ENCODE measurements around the gene FUBP1. TPM values are rescaled to one million over a fixed set of nuclear protein-coding genes. Genes with fewer than 3 reads are reported as not detected.
A peak's percentile ranks its signal among the peaks of the same experiment; 100 is the strongest.

Gene FUBP1
- polyA plus RNA-seq, 1 experiment: 142 TPM

DNA sequence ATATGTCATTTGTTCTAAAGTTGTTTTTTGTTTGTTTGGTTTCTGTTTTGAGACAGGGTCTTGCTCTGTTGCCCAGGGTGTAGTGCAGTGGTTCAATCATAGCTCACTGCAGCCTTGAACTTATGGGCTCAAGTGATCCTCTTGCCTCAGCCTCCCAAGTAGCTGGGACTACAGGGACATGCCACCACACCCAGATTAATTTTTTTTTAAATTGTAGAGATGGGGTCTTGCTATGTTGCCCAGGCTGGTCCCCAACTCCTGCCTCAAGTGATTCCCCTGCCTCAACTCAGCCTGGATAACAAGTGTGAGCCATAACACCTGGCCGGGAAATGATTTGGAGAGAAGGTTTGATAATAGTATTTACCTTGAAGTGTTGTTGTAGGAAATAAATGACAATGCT lies 72.2 kb downstream of the FUBP1 start:
- TF ChIP-seq, protein P1, sequence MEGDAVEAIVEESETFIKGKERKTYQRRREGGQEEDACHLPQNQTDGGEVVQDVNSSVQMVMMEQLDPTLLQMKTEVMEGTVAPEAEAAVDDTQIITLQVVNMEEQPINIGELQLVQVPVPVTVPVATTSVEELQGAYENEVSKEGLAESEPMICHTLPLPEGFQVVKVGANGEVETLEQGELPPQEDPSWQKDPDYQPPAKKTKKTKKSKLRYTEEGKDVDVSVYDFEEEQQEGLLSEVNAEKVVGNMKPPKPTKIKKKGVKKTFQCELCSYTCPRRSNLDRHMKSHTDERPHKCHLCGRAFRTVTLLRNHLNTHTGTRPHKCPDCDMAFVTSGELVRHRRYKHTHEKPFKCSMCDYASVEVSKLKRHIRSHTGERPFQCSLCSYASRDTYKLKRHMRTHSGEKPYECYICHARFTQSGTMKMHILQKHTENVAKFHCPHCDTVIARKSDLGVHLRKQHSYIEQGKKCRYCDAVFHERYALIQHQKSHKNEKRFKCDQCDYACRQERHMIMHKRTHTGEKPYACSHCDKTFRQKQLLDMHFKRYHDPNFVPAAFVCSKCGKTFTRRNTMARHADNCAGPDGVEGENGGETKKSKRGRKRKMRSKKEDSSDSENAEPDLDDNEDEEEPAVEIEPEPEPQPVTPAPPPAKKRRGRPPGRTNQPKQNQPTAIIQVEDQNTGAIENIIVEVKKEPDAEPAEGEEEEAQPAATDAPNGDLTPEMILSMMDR (IDR thresholded peaks at IDR 0.05; ENCODE audit: low read depth, low read length): no peak
- no peak overlapping the region for H3K4me3 ChIP-seq (ENCODE audit: low read depth, low read length)
- CTCF ChIA-PET: no interaction called here

GRCh38 chr1:77906019-77906545 lies 72.8 kb downstream of the FUBP1 start:
- no peak for DNase-seq (ENCODE audit: low read depth, low spot score)
- Histone ChIP-seq H3K9me3 (ENCODE audit: control insufficient read depth, insufficient read depth, low read length) (no peaks in the 10 kb centered on the region), H3K27me3 (ENCODE audit: control insufficient read depth, insufficient read depth, low read length) (no peaks in the 10 kb centered on the region), H3K27ac (ENCODE audit: low read depth, low read length) (no peak overlapping the region), H3K4me3 (ENCODE audit: low read depth, low read length) (no peak overlapping the region)
- TF ChIP-seq, protein P1 (IDR thresholded peaks at IDR 0.05; ENCODE audit: low read depth, low read length): no peak
- POLR2A ChIA-PET: interaction anchor here (0.6 kb wide), 1 partner anchor 184 kb away, joined by 3 read pairs; no protein-coding TSS in a partner anchor
- CTCF ChIA-PET: interaction anchor here (0.6 kb wide), 1 partner anchor 505 kb away, joined by 3 read pairs; no protein-coding TSS in a partner anchor

More for the DNA sequence above, 72.2 kb downstream of the FUBP1 start:
- H3K27me3 ChIP-seq (ENCODE audit: control insufficient read depth, insufficient read depth, low read length): no peaks in the 10 kb centered on the region
- H3K27ac ChIP-seq (ENCODE audit: low read depth, low read length): no peak overlapping the region
- POLR2A ChIA-PET: no interaction called here
- H3K9me3 ChIP-seq (ENCODE audit: control insufficient read depth, insufficient read depth, low read length): no peaks in the 10 kb centered on the region
- no peak for DNase-seq (ENCODE audit: low read depth, low spot score)

GRCh38 chr1:77905603-77906002 lies 73.3 kb downstream of the FUBP1 start:
- no peaks in the 10 kb centered on the region for H3K9me3 ChIP-seq (ENCODE audit: control insufficient read depth, insufficient read depth, low read length)
- no peak for DNase-seq (ENCODE audit: low read depth, low spot score)
- H3K4me3 ChIP-seq (ENCODE audit: low read depth, low read length): no peak overlapping the region
- no peaks in the 10 kb centered on the region for H3K27me3 ChIP-seq (ENCODE audit: control insufficient read depth, insufficient read depth, low read length)
- TF ChIP-seq, protein P1 (IDR thresholded peaks at IDR 0.05; ENCODE audit: low read depth, low read length): no peak
- ChIA-PET POLR2A (interaction anchor here (0.6 kb wide), 1 partner anchor 183 kb away, joined by 3 read pairs; no protein-coding TSS in a partner anchor), CTCF (interaction anchor here (0.6 kb wide), 1 partner anchor 504 kb away, joined by 3 read pairs; no protein-coding TSS in a partner anchor)
- H3K27ac ChIP-seq (ENCODE audit: low read depth, low read length): no peak overlapping the region

- TF ChIP-seq, protein P1 (IDR thresholded peaks at IDR 0.05; ENCODE audit: low read depth, low read length): peak; percentile 64
- ChIA-PET CTCF (interaction anchor here (0.6 to 1.3 kb wide), 4 partner anchors 100 to 361 kb away, joined by 3 to 9 read pairs (median 6); no protein-coding TSS in a partner anchor), POLR2A (no interaction called here)
- no peak overlapping the region for H3K27ac ChIP-seq (ENCODE audit: low read depth, low read length)
- H3K4me3 ChIP-seq (ENCODE audit: low read depth, low read length): no peak overlapping the region
- DNase-seq (ENCODE audit: low read depth, low spot score): no peak
- no peaks in the 10 kb centered on the region for H3K27me3 ChIP-seq (ENCODE audit: control insufficient read depth, insufficient read depth, low read length)
- peaks cover 4% of the 10 kb centered on the region; the same call in 1 of the 2 replicates for H3K9me3 ChIP-seq (ENCODE audit: control insufficient read depth, insufficient read depth, low read length)
These were observed 78.1 kb downstream of the FUBP1 start for GRCh38 chr1:77900687-77901293.
